Omental fat pad (tissue), 4 donors: ENCODE data around the gene IKZF4. TPM values are rescaled to one million over a fixed set of nuclear protein-coding genes. Genes with fewer than 3 reads are reported as not detected.
"Not testable (repeated sequence)": the region's sequence is repeated elsewhere in the genome, so short reads cannot be mapped to it uniquely, and the experiment has no call there.

ENCODE experiments used
- ATAC-seq: fragments of 150-250 bp; one replicate; pipeline ENCODE4 v1.9.1; 2016; ENCODE audit warnings: mild to moderate bottlenecking, moderate library complexity; ENCODE audit not compliant: low FRiP score
- DNase-seq: peaks from one replicate; pipeline ENCODE4 v3.0.0-alpha.2; 2019; ENCODE audit warnings: low spot score
- CTCF ChIP-seq, 3 donors: fragments of 450-650 bp; IDR thresholded peaks; one replicate each; pipeline ENCODE4 v1.5.1; 2016 to 2017; ENCODE audit warnings: antibody characterized with exemption in 3 of 3, mild to moderate bottlenecking in 3 of 3, moderate library complexity in 2 of 3
- total RNA-seq, 4 donors: library from RNA; depleted of rRNA; stranded (reverse); fragments of >200 nt; gene quantifications; one replicate each; pipeline ENCODE4 v1.1.0, GENCODE V29; 2016

IKZF4 gene
- total RNA-seq, 4 donors from 2014 or later, result 4.4 to 10.3 (median 6.6) TPM

- ATAC-seq, result no peak
- TF ChIP-seq CTCF (IDR thresholded peaks at IDR 0.05), result no peak
- no peak for DNase-seq
Observed at GRCh38 chr12:55991110-55991509, 29.7 kb upstream of the IKZF4 start.

GRCh38 chr12:55993230-55993853 is 27.5 kb upstream of the IKZF4 start:
- DNase-seq (no peak), ATAC-seq (no peak)
- no peak for TF ChIP-seq CTCF (IDR thresholded peaks at IDR 0.05)

- DNase-seq (no peak), ATAC-seq (no peak)
- TF ChIP-seq CTCF (IDR thresholded peaks at IDR 0.05), result no peak
Observed at GRCh38 chr12:55995366-55995765, 25.5 kb upstream of the IKZF4 start.

- ATAC-seq (no peak), DNase-seq (no peak)
- peak in 1 of 3 donors; percentile 72 for TF ChIP-seq CTCF (IDR thresholded peaks at IDR 0.05)
Observed at GRCh38 chr12:55996201-55996714, 24.6 kb upstream of the IKZF4 start.

- peak; percentile 98 for ATAC-seq
- peak; percentile 82 for DNase-seq
- TF ChIP-seq CTCF (IDR thresholded peaks at IDR 0.05), result no peak
Observed at GRCh38 chr12:55996715-55997534, 23.9 kb upstream of the IKZF4 start, which contains the start of gene SUOX. TSS of gene SUOX (plus strand) at chr12:55997276. CDS start at chr12:56002222, 4,946 bp downstream.

GRCh38 chr12:55997535-55997859 is 23.3 kb upstream of the IKZF4 start:
- TF ChIP-seq CTCF (IDR thresholded peaks at IDR 0.05), result no peak
- no peak for DNase-seq
- ATAC-seq, result peak; percentile 11

- ATAC-seq, DNase-seq: not testable (repeated sequence)
Observed at GRCh38 chr12:55999522-55999921, 21.3 kb upstream of the IKZF4 start.

GRCh38 chr12:55999999-56000540 is 20.8 kb upstream of the IKZF4 start:
- not testable (repeated sequence) for DNase-seq, ATAC-seq
